HG02981 (cell line): ENCODE data around the gene TST.

Experiments
- ATAC-seq: cut with Tn5 transposase; IDR thresholded peaks from one replicate; pipeline ENCODE4 v1.9.1; 2021; ENCODE audit warnings: mild to moderate bottlenecking, moderate library complexity; ENCODE audit not compliant: unreplicated experiment

TST gene

DNA sequence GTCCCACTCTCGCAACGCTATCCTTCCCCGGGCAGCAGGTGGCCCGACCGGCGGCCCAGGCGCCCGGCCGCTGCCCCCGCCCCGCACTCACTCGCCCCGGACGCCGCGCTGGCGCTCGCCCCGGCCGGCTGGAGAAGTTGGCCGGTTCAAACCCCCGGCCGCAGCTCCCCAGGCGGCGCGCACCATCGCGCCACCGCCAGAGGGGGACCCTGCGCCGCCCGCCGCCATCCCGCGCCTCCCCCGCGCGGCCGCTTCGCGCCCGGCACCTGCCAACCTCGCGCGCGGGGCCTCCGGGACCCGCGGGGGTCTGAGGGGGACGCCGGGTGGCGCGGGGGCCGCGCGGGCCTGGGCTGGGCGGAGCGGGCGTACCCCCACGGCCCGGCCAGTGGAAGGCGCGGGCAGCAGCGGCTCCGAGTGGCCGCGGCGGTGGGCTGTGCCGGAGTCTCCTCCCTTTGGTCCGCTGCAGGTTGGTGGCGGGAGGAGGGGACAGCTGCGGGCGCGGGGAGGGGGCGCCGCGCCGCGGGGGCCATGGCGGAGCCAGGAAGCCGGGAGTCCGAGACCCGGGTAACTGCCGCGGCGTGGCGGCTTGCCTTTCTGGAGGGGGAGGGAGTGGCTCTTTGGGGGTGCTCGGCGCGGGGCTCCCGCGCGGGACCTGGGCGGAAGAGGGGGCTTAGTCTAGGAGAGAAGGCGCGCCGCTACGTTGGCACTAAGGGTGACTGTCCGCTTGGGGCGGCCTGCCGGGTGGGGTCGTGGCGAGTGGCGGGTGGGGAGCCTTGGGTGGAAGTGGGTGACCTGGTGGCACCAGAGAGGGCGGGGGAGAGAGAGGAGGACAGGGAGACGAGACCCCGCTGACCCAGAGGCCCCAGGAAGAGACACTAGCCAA, at the start of gene TST, which contains the start of gene MPST:
TST (minus strand) TSS at position 139 of the 883 bp plus-strand sequence. CDS start 715 bp downstream, outside the sequence.
MPST (plus strand) TSS at position 434 of the 883 bp plus-strand sequence; CDS start at position 529, 95 bp downstream.
- ATAC-seq: peak; percentile 73

DNA sequence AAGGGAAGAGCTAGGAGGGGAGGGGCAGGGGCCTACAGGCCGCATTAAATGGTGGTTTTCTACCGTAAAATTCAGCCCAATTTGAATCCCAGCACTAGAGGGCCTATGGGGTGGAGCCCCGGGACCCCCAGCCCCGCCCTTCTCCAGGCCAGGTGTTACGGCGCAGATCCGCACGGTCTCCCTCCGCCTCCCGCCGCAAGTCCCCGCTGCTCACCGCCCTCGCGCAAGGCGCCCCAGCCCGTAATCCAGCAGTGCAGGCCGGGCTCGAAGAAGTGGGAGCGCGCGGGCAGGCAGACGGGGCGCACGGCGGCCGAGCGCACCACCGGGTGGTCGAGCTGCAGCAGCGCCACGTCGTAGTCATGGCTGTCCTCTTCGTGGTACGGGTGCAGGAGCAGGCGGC, 49.6 kb upstream of the TST start:
- ATAC-seq: no peak

DNA sequence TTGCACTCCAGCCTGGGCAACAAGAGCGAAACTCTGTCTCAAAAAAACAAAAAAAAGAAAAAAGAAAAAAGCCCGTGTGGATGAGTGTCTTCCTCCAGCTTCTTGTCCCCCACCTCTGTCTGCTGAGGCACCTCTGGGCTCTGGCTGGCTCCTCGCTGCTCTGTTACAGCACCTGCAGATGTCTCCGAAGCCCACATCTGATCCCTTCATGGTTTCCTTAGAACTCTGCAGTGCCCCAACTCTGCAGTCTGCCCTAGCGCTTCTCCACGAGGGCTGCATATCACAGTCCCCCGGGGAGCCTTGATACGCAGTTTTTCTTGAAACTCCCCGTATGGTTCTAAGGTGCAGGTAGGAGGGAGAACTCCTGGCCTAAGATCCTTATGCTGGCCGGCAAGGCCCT, 48.2 kb upstream of the TST start:
- no peak for ATAC-seq

DNA sequence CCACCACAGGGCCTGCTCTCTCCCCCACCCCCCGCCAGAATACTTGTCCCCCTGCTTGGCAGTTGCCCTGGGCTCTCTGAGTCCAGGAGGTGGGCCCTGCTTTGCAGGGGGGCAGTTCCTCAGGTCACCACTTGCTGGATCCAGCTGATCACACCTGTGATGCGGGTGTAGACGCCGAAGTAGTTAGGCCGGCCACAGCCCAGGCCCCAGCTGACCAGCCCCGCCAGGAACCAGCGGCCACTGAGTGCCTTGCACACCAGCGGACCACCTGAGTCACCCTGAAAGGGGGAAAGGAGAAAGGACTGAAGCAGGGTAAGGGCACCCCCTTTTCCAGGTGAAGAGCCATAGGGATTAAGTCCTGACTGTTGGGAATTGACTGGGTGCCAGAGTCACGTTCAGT, 46.7 kb upstream of the TST start:
- no peak for ATAC-seq

DNA sequence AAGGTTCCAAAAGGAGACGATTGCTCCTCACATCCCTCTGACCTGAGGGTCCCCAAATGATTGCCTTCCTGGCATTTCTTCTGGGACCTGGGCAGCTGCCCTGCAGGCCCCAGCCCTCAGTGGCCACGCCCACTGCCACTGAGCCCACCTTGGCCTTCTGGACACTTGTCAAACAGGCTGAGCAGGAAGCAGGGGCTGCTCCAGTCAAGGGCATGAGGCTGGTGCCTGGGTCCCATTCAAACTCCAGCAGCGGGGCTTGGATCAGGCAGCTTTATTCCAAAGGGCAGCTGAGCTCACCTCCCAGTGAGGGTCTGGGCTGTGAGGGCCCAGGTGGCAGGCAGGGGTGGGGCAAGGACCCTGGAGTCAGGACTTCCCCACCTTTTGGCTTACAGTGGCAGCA, 45.9 kb upstream of the TST start:
- ATAC-seq: no peak

DNA sequence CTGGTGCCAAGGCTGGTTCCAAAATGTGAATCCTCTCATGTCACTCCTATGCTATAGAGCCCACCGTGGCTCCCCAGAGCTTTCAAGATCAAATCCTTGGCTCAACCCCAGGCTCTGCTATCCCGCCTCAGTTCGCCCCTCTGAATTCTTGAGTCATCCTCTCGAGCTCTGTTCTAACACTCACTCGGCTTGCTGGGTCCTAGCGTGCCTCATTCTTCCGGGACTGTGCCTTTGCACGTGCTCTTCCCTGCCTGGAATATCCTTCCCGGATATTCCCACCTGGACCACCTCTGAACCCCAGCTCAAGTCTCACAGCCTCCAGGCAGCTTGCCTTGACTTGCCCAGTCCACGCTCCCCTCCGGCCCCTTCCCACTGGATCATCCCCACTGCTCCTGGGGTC, 45.3 kb upstream of the TST start:
- ATAC-seq: no peak

DNA sequence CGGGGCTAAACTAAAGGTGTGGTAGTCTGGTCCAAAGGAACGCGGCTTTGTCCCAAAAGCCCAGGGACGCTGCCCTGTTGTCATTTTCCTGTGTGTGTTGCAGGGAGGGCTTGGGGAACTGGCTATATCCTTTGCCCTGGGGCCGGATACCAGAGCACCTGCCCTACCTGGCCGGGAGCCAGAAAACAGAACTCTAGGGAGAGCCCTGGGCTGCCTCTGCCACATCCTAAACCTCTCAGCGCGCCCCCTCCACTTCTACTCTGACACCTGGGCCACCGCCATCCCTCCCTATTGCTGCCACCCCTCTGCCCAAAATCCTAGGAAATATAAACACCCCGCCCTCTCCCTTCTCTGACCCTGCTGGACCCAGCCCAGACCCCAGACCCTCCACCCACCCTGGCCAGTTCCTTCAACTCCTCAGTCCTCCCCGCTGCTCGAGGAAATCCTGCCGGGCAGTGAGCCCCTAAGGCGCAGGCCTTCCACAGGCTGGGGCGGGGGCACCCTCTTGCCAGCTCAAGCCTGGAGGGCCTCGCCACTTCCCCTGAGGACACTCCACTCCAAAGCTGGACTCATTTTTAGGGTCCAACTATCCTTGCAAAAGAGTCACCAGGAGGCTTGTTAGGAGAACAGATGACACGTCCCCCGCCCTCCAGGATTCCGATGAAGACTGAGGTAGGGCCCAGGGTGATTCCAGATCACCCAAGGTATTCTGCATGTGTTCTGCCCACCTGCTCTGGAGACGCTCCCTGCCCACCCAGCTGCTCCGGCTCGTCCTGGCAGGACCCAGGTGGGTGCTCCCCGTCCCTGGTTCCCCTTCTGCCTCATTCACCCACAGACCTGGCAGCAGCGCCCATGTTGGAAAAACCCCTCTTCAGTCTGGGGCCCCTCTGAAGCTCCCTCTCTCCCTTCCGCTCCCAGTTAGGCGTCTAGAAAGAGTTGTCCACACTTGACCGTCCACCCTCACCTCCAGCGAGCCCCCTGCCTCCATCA, 44.5 kb upstream of the TST start:
- ATAC-seq: no peak

DNA sequence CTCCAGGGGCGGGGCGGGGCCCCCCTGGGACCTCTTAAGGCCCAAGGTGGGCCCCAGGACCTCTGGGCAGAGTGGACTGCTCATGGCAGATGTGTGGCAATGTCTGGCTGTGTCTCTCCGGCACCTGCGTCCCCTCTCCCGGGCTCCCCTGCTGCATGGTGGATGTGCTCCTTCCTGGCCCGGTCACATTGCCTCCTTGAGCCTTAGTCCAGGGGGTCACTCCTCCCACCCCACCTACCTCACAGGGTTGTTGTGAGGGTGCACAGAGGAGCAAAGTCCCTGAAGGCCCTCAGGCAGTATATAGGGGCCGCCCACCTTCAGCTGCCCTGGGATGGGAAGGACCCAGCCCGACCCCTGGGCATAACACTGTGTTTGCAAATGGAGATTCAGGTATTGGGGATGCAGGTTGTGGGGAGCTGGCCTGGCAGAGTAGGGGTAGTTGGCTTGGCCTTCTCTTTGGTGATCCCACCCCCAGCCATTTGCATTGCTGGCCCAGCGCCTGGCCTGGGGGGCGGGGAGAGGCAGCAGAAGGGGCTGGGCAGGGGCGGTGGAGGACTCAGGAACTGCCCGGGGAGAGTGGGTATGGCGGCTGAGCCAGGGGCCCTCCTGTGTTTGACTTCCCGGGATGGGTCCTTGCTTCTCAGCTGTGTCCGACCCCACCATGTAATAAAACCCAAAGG, 43.6 kb upstream of the TST start:
- ATAC-seq: no peak

DNA sequence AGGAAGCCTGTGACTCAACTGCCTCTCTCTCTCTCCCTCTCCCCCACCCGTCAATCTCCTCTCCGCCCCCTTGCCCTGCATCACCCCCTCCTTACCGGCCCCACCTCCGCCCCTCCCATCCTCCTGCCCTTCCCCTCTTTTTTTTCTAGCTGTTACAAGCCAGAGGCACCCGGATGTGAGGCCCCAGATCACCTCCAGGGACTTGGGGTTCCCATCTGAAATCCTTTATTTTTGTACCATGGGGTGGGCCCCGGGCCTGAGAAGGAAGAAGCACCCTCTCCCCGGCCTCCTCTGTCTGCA, 43.1 kb upstream of the TST start:
- ATAC-seq: no peak

DNA sequence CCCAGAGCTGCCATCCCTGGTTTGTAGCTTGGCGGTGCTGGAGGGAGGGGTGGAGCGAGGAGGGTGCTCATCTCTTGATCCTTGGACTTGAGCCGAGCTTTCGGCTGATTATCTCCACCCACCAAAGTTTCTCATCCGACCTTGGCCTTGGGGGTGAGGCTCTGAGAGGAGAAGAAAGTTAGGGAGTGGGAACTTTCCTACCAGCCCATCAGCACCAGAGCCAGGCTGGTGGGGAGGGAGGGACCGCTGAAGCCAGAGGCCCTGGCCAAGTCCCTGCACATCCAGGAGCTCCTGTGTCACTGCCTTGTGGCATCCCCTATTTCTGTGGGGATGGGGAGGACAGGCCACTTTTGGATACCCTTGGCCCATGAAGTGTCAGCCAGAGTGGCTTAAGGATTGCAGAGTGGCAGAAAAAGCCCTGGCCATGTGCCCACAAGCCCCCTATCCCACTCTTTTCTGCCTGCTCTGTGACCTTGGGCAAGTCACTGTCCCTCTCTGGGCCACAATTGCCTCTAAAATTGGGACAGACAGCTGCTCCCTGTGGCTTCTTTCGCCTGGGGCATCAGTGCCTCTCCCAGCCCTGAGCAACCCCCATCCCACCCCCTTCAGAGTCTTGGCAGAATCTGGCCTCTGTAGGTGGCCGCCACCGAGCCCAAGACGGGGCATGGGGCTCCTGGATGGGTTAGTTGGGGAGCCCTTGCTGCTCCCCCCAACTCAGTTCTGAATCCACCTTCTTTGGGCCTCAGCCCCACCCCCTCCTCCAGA, 42.5 kb upstream of the TST start:
- no peak for ATAC-seq

DNA sequence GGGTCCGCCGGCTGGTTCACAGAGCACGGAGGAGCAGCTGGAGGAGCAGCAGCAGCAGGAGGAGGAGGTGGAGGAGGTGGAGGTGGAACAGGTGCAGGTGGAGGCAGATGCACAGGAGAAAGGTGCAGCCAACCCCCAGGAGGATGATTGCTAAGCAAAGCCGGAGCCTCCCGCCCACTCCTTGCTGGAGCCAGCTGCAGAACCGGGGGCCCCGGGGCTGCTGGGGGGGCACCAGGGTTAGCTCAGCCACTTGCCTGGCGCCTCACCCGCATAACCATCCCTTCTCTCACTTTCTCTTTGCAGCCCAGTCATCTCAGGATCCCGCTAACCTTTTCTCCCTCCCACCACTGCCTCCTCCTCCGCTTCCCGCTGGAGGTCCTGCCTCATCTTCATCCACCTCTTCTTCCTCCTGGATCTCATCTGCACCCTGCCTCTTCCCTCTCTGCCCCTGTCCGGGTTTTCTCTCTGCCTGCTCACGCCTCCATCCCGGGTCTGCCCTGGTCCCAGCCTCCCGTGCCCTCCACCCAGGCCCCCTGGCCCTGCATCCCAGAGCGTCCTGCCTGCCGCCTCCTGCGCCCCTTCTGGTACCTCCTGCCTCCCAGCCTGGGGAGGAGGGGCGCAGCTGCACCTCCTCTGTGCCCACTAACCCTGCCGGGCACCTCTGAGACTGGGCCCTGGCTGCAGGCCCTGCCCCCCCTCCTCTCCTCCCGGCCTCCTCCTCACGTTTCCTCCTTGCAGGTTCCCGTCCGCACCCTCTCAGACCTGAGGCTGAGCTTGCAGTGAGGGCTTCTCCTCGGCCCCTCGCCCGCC, 41.8 kb upstream of the TST start:
- ATAC-seq: no peak

DNA sequence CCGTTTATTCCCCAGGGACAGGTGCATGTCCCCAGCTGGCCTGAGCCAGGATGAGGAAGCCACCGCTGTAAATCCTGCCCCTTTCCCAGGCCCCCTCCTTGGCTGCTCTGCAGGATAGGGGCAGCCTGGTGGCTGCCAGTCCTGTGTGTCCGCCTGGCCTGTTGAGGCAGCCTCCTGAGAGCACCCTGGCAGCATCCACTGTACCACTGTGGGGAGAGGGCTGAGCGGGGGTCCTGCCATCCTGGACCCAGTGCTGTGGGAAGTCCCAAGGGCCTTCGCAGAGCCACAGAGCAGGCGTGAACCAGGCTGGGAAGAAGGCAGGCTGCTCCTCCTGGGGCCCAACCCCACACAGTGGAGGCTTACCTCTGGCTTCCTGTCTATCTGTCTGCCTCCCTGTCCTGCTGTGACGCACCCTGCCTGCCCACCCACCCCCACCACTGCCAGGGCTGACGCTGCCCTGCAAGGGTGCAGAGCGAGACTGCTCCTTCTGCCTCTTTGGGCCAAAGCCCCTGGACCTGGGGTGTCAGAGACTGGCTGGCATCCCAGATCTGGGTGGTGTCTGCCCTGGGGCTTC, 40.7 kb upstream of the TST start:
- no peak for ATAC-seq

DNA sequence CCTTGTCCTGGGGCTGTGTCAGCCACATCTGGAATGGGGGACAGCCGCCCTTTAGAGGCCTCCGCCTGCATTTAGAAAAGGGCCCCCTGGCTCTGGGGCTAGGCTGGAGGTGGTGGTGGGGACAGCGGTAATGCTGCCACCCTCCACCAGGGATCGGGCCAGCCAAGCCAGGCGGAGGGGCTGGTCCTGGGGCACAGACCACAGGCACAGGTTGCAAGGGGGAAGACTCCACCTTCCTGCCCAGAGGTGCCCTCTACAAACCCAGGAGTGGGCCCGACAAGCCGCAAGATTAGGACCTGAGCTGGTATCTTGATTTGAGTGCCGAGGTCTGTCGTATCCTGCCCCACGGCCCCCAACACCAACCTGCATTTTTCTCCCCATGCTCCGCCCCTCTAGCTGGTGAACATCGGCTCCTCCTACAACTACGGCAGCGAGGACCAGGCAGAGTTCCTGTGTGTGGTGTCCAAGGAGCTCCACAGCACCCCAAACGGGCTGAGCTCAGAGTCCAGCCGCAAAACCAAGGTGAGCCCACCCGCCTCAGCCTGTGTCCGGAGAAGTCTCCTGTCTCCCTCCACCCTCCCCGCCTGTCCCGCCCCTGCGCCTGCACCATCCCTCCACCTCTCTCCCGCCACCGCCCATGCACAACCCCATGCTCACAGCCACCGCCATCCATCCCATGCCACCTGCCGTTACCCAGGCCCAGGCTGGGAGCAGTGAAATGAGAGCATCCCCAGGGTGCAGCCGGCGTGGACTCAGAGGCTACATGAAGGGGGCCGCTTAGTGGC, 39.9 kb upstream of the TST start:
- no peak for ATAC-seq

DNA sequence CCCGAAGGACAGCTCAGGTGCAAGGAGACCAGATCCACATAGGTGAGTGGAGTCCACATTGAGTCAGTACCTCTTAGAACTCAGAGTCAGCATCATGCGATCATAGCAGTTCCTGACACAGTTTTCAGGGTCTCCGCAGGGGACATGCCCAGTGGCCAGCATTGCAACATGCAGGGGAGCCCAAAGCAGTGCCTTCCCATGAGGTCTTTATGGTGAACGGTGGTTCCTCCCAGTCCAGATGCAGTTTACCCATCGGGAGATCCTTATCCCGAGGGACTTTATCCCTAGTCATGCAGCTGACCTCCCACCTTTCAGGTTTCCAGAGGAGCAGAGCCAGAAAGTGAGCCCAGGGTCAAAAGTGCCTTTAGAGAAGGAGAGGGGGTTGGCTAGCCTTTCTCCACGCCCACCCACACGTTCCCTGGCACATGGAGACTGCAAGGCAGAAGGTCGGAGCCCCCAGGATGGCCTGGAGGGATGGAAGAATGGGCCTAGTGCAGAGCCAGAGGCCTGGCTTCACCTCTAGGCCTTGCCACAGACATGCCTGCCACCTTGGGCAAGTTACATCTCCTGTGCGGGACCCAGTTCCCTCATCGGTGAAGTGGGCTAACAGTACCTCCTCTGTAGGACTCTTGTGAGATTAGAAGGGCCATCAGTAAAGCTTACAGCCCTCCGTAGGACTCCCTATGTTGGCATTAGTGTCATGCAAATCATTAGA, 38.7 kb upstream of the TST start:
- no peak for ATAC-seq

DNA sequence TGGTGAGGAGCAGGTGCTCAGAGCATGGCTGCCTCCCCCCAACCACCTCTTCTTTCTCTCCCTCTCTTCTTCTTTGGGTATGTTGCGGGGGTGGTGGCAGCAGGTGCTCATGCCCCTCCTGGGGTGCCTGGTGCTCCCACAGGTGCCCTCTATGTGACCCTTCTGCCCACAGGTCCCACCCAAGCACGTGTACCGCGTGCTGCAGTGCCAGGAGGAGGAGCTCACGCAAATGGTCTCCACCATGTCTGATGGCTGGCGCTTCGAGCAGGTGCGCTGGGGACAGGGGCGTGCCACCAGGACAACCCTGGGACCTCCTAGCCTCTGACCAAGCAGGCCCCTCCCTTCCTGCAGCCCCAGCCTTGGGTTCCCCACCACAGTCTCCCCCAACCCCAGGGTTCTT, 38.0 kb upstream of the TST start:
- ATAC-seq: no peak

DNA sequence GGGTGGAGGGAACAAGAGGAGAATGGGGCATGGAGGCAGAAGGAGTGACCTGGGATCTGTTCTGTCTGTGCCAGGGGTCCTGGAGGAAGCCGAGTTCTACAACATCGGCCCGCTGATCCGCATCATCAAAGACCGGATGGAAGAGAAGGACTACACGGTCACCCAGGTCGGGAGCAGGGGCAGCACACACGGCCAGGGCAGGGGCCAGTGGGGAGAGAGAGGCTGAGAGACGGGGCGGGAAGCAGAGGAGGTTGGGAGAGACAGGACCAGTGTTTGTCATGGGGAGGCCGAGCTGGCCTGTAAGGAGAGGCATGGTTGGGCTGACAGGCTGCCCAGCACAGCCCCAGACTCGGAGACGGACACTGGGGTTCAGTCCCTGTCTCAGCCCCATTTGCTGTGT, 37.0 kb upstream of the TST start:
- ATAC-seq: no peak

DNA sequence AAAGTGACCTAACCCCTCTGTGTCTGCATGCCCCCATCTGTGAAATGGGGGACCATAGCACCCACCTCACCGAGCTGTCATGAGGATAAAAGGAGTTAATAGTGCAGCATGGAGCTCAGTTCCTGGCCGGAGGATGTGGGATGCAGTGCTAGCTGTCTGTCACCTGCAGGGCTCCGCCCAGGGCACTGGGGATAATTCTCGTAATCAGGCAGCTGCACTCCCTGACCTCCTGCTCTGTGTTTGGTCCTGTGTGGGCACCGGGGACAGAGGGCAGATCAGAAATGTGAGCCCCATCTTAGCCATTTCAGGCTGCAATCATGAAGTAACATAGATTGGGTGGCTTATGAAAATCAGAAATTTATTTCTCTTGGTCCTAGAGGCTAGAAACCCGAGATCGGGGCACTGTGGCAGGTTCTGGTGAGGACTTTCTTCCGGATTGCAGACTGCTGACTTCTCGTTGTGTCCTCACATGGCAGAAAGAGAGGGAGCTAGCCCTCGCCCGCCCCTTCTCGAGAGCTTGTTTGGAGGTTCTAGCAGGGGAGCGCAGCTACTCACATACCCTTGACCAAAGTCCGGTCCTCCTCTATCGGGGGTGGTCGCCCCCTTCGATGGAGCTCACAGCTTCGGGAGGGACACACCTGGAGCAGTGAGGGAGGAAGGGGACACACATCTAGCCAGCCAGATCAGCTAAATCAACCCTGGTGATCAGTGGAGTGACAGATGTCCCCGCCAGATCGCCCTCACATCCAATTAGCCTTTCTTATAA, 35.5 kb upstream of the TST start:
- no peak for ATAC-seq
